ENCODE measurements around the gene BAIAP2L1.

Gene BAIAP2L1

DNA sequence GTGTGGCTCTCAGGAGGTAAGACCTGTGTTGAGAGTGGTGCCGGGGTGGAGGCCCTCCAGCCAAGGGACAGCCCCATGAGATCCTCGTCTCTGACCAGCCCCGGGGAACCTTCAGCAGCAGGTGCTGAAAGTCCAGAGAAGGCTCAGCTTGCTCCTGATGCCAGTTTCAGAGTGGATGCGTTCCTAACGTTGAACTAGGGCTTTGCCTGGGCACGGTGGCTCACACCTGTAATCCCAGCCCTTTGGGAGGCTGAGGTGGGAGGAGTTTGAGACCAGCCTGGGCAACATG, 45.7 kb downstream of the BAIAP2L1 start:
- no peak for DNase-seq

DNA sequence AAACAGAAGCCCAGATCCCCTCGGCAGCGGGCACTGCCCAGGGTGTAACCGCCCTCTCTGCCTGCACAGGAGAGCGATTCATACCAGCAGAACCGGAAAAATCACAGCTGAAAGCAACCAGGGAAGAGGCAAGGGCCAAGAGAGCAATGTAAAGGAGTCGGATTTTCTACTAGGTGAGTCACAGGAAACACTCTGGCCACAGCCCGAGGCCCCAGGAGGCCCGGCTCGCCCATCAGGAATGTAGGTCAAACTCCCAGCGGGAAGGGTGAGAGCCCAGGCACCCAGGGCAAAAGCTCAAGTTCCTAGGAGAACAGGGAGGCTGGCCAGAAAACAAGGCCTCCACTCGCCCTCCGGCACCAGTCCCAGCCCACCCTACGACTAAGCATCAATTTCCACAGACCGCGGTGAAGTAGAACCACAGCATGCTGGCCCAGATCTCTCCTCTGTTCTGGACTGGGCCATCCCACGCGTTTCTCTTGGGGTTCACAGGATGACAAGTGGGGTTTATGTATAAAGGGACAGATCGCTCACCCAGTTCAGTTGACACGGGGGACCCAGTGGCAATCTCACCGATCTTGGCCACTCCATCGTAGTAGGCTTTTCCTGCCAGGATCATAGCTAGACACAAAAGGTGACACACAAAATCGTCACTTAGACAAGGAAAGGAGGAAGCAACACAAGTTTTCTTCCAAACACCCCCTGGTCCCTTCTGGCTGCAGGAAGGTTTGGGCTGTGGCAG, 46.2 kb downstream of the BAIAP2L1 start:
- DNase-seq, result no peak

- DNase-seq, result no peak
These were observed 46.8 kb downstream of the BAIAP2L1 start for GRCh38 chr7:98354052-98354451.

DNA sequence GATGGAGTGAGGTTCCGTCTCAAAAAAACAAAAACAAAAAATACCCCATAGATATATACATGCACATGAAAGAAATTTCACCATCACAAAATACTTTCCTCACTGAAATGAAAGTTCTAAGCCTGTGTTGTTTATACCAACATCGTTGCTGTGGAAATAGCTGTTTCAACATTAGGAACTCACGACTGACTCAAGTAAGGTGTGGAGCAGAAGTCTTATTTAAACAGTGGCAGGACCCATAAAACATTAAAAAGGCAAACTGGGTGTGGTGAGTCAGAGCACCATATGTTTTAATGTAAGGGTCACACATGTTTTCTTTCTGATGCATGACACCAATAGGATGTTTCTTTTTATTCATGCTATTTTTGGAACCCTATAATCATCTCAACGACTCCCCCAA, 48.3 kb downstream of the BAIAP2L1 start:
- DNase-seq, result peak; percentile 7

DNA sequence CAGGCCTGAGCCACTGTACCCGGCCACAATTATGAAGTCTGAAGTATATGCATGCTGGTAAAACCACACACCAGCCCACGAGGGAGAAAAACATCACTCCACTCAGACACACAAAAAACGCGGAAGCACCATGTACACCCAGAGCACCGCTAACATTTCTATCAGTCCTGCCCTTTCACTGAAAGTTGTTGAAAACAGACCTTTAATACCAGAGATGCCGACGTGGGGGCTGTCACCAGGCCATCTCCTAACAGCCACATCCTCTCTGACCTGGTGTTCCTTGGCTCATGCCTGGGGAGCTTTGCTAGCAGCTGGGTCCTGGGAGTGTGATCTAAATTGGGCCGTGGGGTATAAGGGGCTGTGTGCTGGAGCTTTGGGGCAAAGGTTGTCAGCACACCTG, 49.8 kb downstream of the BAIAP2L1 start:
- no peak for DNase-seq

- no peak for DNase-seq
These were observed 52.0 kb downstream of the BAIAP2L1 start for GRCh38 chr7:98348726-98349474.

- no peak for DNase-seq
These were observed 54.3 kb downstream of the BAIAP2L1 start for GRCh38 chr7:98346515-98347069.

GRCh38 chr7:98341106-98341505, 59.8 kb downstream of the BAIAP2L1 start:
- DNase-seq, result no peak

GRCh38 chr7:98339043-98339442, 61.8 kb downstream of the BAIAP2L1 start:
- no peak for DNase-seq

GRCh38 chr7:98338441-98338840, 62.4 kb downstream of the BAIAP2L1 start:
- DNase-seq, result no peak

- DNase-seq, result no peak
These were observed 65.4 kb downstream of the BAIAP2L1 start for GRCh38 chr7:98335411-98335977.

GRCh38 chr7:98334081-98334480, 66.8 kb downstream of the BAIAP2L1 start:
- no peak for DNase-seq

DNA sequence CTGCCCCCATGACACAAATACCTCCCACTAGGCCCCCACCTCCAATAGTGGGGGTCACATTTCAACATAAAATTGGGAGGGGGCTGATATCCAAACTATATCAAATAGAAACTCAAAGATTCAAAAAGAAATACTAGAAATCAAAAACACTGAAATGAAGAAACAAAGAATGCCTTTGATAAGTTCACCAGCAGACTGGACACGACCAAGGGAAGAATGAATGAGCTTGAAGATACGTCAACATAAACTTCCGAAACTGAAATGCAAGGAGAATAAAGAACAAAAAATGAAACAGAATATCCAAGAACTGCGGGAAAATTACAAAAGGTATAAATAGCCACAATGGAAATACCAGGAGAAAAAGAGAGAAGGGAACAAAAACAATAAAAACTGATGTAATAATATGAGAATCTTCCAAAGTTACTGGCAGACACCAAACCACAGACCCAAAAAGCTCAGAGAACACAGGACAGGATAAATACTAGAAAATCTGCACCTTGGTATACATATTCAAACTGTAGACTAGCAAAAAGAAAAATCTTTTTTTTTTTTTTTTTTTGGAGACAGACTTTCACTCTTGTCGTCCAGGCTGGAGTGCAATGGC, 69.9 kb downstream of the BAIAP2L1 start:
- DNase-seq, result no peak

- DNase-seq, result no peak
These were observed 71.0 kb downstream of the BAIAP2L1 start for GRCh38 chr7:98329791-98330373.

GRCh38 chr7:98329100-98329790, 71.6 kb downstream of the BAIAP2L1 start:
- no peak for DNase-seq

DNA sequence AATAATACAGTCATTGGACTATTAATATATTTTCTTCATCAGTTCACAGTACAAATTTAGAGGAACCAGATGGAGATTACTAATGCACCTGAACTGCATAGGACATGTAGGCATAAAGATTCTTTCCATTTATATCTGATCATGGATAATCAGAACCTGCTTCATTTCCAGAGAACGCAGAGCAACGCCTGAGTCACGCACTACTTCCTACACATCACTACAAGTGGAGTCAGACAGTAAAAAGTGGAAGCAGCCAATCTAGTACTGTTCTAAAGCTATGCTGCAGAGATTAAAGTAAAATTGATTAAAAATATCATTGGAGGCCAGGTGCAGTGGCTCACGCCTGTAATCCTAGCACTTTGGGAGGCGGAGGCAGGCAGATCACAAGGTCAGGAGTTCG, 76.1 kb downstream of the BAIAP2L1 start:
- DNase-seq, result no peak

DNA sequence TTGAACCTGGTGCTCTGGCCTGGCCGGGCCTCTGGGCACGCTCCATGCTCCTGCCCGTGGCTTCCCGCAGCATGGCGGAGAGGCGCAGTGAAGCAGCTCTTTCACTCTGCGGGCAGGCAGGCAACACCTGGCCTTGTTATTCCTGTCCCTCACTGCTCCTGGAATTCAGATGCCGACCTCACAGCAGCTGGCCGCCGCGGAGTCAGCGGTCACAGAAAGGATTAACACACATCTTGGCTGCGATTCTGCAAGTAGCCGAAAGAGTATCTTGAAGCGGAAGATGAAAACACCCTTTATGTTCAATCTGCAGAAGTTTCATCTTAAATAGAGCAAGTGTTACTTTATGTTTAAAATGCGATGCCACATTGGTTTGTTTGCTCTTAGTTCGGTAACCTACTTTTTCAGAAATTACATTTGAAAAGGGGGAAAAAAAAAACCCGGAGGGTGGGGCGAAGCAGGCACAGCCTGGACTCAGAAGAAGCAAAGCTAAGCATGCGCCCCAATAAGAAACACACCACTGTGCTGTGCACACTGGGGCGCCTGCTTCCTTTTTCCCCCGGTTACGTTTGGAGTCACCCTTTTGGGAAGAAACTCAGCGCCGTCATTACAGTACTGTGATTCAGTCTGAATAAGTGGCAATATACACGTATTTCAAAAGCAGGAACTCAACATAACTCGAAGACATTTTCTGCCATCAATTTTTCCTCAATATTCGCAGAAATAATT, 77.1 kb downstream of the BAIAP2L1 start:
- no peak for DNase-seq

DNA sequence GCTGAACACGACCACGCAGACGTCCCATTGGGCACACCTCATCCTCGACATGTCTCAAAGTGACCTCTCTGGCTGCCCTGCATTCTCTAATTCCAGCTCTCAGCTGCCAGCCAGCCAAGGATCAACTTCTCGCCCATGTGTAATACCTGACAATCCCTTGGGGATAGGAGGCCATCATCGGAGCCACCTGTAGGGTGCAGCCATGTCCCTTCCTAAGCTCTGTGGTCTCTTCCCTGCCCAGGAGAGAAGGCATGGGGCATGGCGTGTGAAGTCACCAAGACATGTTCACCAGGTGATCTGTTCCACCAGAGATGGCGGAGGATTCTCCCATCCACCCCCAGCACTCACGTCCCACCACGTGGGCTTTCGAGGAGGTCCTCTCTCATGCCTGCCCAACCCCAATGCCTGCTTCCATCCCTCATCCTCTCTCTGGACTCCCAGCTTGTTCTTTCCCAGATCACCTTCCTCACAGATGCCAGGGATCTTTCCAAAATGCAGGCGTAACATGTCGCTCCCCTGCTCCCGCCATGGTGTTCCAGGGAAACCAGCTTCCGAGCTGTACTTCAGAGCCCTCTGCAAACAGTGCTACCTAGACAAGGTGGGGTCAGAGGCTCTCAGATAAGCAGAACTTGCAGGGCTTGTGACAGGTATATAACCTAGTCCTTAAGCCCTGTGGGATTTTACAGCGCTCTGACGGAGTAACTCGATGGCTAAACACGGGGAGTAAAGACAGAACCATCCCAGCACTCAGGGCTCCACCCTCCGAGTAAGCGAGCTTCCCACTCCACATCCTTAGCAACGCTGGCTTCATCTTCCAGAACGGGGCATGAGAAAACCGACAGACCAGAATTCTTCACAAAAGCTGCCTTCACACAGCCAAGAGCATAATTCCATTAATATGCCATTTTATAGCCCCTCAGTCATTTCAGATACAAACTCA, 78.3 kb downstream of the BAIAP2L1 start:
- no peak for DNase-seq

GRCh38 chr7:98321301-98321700, 79.6 kb downstream of the BAIAP2L1 start:
- DNase-seq, result no peak

- no peak for DNase-seq
These were observed 81.7 kb downstream of the BAIAP2L1 start for GRCh38 chr7:98319176-98319575.
